Measurements from ENCODE around the gene CHDH. TPM values are rescaled to one million over a fixed set of nuclear protein-coding genes. Genes with fewer than 3 reads are reported as not detected.

CHDH gene
- total RNA-seq, 3 donors from 2014 or later (not counting 1 experiment from before 2014, with no cell fraction given): 0.02 to 1.6 (median 0.09) TPM

- no peaks in the 10 kb centered on the region for H3K9me3 Mint-ChIP-seq
- Histone ChIP-seq H3K36me3 (ENCODE audit: control insufficient read depth, insufficient read depth, low read length) (no peaks in the 10 kb centered on the region), H3K9me3 (ENCODE audit: control insufficient read depth, insufficient read depth, low read length) (no peaks in the 10 kb centered on the region), H3K27me3 (ENCODE audit: control insufficient read depth, insufficient read depth, low read length) (no peaks in the 10 kb centered on the region), H3K4me1 (ENCODE audit: control insufficient read depth, insufficient read depth, low read length) (no peaks in the 10 kb centered on the region), H3K4me3 (ENCODE audit: low read length) (no peak overlapping the region), H3K27ac (ENCODE audit: low read length) (no peak overlapping the region)
- no peaks in the 10 kb centered on the region for H3K4me1 Mint-ChIP-seq
- DNase-seq: no peak
- no peaks in the 10 kb centered on the region for H3K36me3 Mint-ChIP-seq
- no peak overlapping the region for H3K4me3 Mint-ChIP-seq
- intact Hi-C loops (cut with micrococcal nuclease): no loop called here
- no peak overlapping the region for H3K27ac Mint-ChIP-seq
- TF ChIP-seq CTCF (IDR thresholded peaks at IDR 0.05): no peak
- ATAC-seq: no peak
- H3K27me3 Mint-ChIP-seq (ENCODE audit: low read depth in 2 of 2): peaks cover 0 to 10% of the 10 kb centered on the region in 2 donors
- WGBS (ENCODE audit: insufficient coverage): 92% methylated on average over 5 of the region's 5 CpGs
Measured at GRCh38 chr3:53773021-53773436, 73.2 kb downstream of the CHDH start.

GRCh38 chr3:53772562-53772961 is 73.7 kb downstream of the CHDH start:
- no peaks in the 10 kb centered on the region for H3K27me3 ChIP-seq (ENCODE audit: control insufficient read depth, insufficient read depth, low read length)
- no peak overlapping the region for H3K27ac ChIP-seq (ENCODE audit: low read length)
- no peaks in the 10 kb centered on the region for H3K4me1 ChIP-seq (ENCODE audit: control insufficient read depth, insufficient read depth, low read length)
- Mint-ChIP-seq H3K27me3 (ENCODE audit: low read depth in 2 of 2) (peaks cover 0 to 10% of the 10 kb centered on the region in 2 donors), H3K27ac (no peak overlapping the region), H3K4me3 (no peak overlapping the region), H3K36me3 (no peaks in the 10 kb centered on the region), H3K4me1 (no peaks in the 10 kb centered on the region), H3K9me3 (no peaks in the 10 kb centered on the region)
- no peaks in the 10 kb centered on the region for H3K9me3 ChIP-seq (ENCODE audit: control insufficient read depth, insufficient read depth, low read length)
- 94% methylated on average over 14 of the region's 14 CpGs for WGBS (ENCODE audit: insufficient coverage)
- no peak for DNase-seq
- intact Hi-C loops (cut with micrococcal nuclease): no loop called here
- no peak overlapping the region for H3K4me3 ChIP-seq (ENCODE audit: low read length)
- no peak for ATAC-seq
- TF ChIP-seq CTCF (IDR thresholded peaks at IDR 0.05): no peak
- H3K36me3 ChIP-seq (ENCODE audit: control insufficient read depth, insufficient read depth, low read length): no peaks in the 10 kb centered on the region

- H3K36me3 Mint-ChIP-seq: no peaks in the 10 kb centered on the region
- H3K9me3 ChIP-seq (ENCODE audit: control insufficient read depth, insufficient read depth, low read length): no peaks in the 10 kb centered on the region
- H3K27me3 Mint-ChIP-seq (ENCODE audit: low read depth in 2 of 2): peaks cover 0 to 7% of the 10 kb centered on the region in 2 donors
- ATAC-seq (no peak), DNase-seq (no peak)
- intact Hi-C loops (cut with micrococcal nuclease): no loop called here
- H3K4me3 Mint-ChIP-seq: no peak overlapping the region
- WGBS (ENCODE audit: insufficient coverage): 74% methylated on average over 12 of the region's 12 CpGs
- no peak overlapping the region for H3K4me3 ChIP-seq (ENCODE audit: low read length)
- H3K9me3 Mint-ChIP-seq: no peaks in the 10 kb centered on the region
- H3K36me3 ChIP-seq (ENCODE audit: control insufficient read depth, insufficient read depth, low read length): no peaks in the 10 kb centered on the region
- no peak overlapping the region for H3K27ac ChIP-seq (ENCODE audit: low read length)
- no peaks in the 10 kb centered on the region for H3K4me1 ChIP-seq (ENCODE audit: control insufficient read depth, insufficient read depth, low read length)
- TF ChIP-seq CTCF (IDR thresholded peaks at IDR 0.05): no peak
- H3K27ac Mint-ChIP-seq: no peak overlapping the region
- H3K4me1 Mint-ChIP-seq: no peaks in the 10 kb centered on the region
- no peaks in the 10 kb centered on the region for H3K27me3 ChIP-seq (ENCODE audit: control insufficient read depth, insufficient read depth, low read length)
Measured at GRCh38 chr3:53768478-53769459, 77.5 kb downstream of the CHDH start.
